ENCODE data around the gene SIX2. TPM values are rescaled to one million over a fixed set of nuclear protein-coding genes. Genes with fewer than 3 reads are reported as not detected.

SIX2 gene
- total and polyA plus RNA-seq, 2 experiments from 2014 or later = 0.87 to 1.3 TPM

- TF ChIP-seq, protein P1, sequence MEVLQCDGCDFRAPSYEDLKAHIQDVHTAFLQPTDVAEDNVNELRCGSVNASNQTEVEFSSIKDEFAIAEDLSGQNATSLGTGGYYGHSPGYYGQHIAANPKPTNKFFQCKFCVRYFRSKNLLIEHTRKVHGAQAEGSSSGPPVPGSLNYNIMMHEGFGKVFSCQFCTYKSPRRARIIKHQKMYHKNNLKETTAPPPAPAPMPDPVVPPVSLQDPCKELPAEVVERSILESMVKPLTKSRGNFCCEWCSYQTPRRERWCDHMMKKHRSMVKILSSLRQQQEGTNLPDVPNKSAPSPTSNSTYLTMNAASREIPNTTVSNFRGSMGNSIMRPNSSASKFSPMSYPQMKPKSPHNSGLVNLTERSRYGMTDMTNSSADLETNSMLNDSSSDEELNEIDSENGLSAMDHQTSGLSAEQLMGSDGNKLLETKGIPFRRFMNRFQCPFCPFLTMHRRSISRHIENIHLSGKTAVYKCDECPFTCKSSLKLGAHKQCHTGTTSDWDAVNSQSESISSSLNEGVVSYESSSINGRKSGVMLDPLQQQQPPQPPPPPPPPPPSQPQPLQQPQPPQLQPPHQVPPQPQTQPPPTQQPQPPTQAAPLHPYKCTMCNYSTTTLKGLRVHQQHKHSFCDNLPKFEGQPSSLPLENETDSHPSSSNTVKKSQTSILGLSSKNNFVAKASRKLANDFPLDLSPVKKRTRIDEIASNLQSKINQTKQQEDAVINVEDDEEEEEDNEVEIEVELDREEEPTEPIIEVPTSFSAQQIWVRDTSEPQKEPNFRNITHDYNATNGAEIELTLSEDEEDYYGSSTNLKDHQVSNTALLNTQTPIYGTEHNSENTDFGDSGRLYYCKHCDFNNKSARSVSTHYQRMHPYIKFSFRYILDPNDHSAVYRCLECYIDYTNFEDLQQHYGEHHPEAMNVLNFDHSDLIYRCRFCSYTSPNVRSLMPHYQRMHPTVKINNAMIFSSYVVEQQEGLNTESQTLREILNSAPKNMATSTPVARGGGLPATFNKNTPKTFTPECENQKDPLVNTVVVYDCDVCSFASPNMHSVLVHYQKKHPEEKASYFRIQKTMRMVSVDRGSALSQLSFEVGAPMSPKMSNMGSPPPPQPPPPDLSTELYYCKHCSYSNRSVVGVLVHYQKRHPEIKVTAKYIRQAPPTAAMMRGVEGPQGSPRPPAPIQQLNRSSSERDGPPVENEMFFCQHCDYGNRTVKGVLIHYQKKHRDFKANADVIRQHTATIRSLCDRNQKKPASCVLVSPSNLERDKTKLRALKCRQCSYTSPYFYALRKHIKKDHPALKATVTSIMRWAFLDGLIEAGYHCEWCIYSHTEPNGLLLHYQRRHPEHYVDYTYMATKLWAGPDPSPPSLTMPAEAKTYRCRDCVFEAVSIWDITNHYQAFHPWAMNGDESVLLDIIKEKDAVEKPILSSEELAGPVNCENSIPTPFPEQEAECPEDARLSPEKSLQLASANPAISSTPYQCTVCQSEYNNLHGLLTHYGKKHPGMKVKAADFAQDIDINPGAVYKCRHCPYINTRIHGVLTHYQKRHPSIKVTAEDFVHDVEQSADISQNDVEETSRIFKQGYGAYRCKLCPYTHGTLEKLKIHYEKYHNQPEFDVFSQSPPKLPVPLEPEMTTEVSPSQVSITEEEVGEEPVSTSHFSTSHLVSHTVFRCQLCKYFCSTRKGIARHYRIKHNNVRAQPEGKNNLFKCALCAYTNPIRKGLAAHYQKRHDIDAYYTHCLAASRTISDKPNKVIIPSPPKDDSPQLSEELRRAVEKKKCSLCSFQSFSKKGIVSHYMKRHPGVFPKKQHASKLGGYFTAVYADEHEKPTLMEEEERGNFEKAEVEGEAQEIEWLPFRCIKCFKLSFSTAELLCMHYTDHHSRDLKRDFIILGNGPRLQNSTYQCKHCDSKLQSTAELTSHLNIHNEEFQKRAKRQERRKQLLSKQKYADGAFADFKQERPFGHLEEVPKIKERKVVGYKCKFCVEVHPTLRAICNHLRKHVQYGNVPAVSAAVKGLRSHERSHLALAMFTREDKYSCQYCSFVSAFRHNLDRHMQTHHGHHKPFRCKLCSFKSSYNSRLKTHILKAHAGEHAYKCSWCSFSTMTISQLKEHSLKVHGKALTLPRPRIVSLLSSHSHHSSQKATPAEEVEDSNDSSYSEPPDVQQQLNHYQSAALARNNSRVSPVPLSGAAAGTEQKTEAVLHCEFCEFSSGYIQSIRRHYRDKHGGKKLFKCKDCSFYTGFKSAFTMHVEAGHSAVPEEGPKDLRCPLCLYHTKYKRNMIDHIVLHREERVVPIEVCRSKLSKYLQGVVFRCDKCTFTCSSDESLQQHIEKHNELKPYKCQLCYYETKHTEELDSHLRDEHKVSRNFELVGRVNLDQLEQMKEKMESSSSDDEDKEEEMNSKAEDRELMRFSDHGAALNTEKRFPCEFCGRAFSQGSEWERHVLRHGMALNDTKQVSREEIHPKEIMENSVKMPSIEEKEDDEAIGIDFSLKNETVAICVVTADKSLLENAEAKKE (CRISPR knock-in tag; IDR thresholded peaks at IDR 0.05) = no peak
- TF ChIP-seq JUNB (IDR thresholded peaks at IDR 0.05; ENCODE audit: unreplicated experiment) = no peak
- TF ChIP-seq CTCF (conservative IDR thresholded peaks at IDR 0.05; ENCODE audit: low read depth in 2 of 2) = no peak
- no peak for TF ChIP-seq POLR2AphosphoS5 (IDR thresholded peaks at IDR 0.05; ENCODE audit: low read depth)
- no peak for TF ChIP-seq EZH2phosphoT487 (IDR thresholded peaks at IDR 0.05; ENCODE audit: unreplicated experiment)
- TF ChIP-seq ETS1 (IDR thresholded peaks at IDR 0.05) = no peak
- no peak for TF ChIP-seq EZH2 (IDR thresholded peaks at IDR 0.05; ENCODE audit: low read depth, unreplicated experiment)
These were observed 43.2 kb upstream of the SIX2 start (continued) for GRCh38 chr2:45052388-45052928.
